Measurements from ENCODE around the gene MARCHF10.

- TF ChIP-seq EZH2 (IDR thresholded peaks at IDR 0.05; ENCODE audit: insufficient read depth, poor library complexity, severe bottlenecking) (no peak), EZH2phosphoT487 (IDR thresholded peaks at IDR 0.05; ENCODE audit: insufficient read depth, low read depth) (no peak)
Observed at GRCh38 chr17:62688398-62689160, 119.5 kb downstream of the MARCHF10 start.
